T-helper 1 cell treated with Interleukin-12 subunit alpha and Interleukin-12 subunit beta and Interleukin-4 antibody, amounts not matched to agents 30 ng/mL and 1 ng/mL, for 36 hours (primary cell): ENCODE results near the gene RAPGEF5. TPM values are rescaled to one million over a fixed set of nuclear protein-coding genes. Genes with fewer than 3 reads are reported as not detected.

Experiments
- intact Hi-C: fragments of 100-400 bp; cut with micrococcal nuclease; formaldehyde crosslinking; loops from one replicate; pipeline ENCODE4 v1.15.1; 2024
- total RNA-seq: library from RNA; stranded (reverse); gene quantifications from 2 replicates; pipeline ENCODE4 v1.2.3, GENCODE V29; 2022

RAPGEF5 gene
- 0.17 and 0.93 TPM in 2 replicates for total RNA-seq

GRCh38 chr7:22356701-22357310, at the start of gene RAPGEF5:
Gene RAPGEF5, minus strand, starts transcription at chr7:22357154. Its CDS starts 94 bp downstream, at chr7:22357060.
- intact Hi-C loops = no loop called here

GRCh38 chr7:22406715-22407114, 49.8 kb upstream of the RAPGEF5 start:
- intact Hi-C loops = no loop called here

- intact Hi-C loops = no loop called here
Observed at GRCh38 chr7:22404421-22405023, 47.6 kb upstream of the RAPGEF5 start.

- intact Hi-C loops = no loop called here
Observed at GRCh38 chr7:22403344-22403743, 46.4 kb upstream of the RAPGEF5 start.

GRCh38 chr7:22402250-22402649, 45.3 kb upstream of the RAPGEF5 start:
- intact Hi-C loops = no loop called here

GRCh38 chr7:22400936-22401553, 44.1 kb upstream of the RAPGEF5 start:
- intact Hi-C loops = no loop called here

- intact Hi-C loops = no loop called here
Observed at GRCh38 chr7:22400150-22400814, 43.3 kb upstream of the RAPGEF5 start.

- intact Hi-C loops = no loop called here
Observed at GRCh38 chr7:22399546-22399945, 42.6 kb upstream of the RAPGEF5 start.

- intact Hi-C loops = no loop called here
Observed at GRCh38 chr7:22399091-22399490, 42.1 kb upstream of the RAPGEF5 start.

GRCh38 chr7:22397981-22398380, 41.0 kb upstream of the RAPGEF5 start:
- intact Hi-C loops = no loop called here

GRCh38 chr7:22395222-22395621, 38.3 kb upstream of the RAPGEF5 start:
- intact Hi-C loops = no loop called here

GRCh38 chr7:22394739-22395138, 37.8 kb upstream of the RAPGEF5 start:
- intact Hi-C loops = no loop called here

GRCh38 chr7:22393913-22394729, 37.2 kb upstream of the RAPGEF5 start:
- intact Hi-C loops = no loop called here

GRCh38 chr7:22390516-22390915, 33.6 kb upstream of the RAPGEF5 start:
- intact Hi-C loops = no loop called here

GRCh38 chr7:22389892-22390291, 32.9 kb upstream of the RAPGEF5 start:
- intact Hi-C loops = no loop called here

GRCh38 chr7:22387583-22387982, 30.6 kb upstream of the RAPGEF5 start:
- intact Hi-C loops = no loop called here

- intact Hi-C loops = no loop called here
Observed at GRCh38 chr7:22386865-22387264, 29.9 kb upstream of the RAPGEF5 start.

GRCh38 chr7:22386206-22386858, 29.4 kb upstream of the RAPGEF5 start:
- intact Hi-C loops = no loop called here

- intact Hi-C loops = no loop called here
Observed at GRCh38 chr7:22385326-22385725, 28.4 kb upstream of the RAPGEF5 start.

- intact Hi-C loops = no loop called here
Observed at GRCh38 chr7:22380333-22380732, 23.4 kb upstream of the RAPGEF5 start.
